ENCODE data around the gene RAB42.
"Not testable (repeated sequence)": the region's sequence is repeated elsewhere in the genome, so short reads cannot be mapped to it uniquely, and the experiment has no call there.

The RAB42 gene

DNA sequence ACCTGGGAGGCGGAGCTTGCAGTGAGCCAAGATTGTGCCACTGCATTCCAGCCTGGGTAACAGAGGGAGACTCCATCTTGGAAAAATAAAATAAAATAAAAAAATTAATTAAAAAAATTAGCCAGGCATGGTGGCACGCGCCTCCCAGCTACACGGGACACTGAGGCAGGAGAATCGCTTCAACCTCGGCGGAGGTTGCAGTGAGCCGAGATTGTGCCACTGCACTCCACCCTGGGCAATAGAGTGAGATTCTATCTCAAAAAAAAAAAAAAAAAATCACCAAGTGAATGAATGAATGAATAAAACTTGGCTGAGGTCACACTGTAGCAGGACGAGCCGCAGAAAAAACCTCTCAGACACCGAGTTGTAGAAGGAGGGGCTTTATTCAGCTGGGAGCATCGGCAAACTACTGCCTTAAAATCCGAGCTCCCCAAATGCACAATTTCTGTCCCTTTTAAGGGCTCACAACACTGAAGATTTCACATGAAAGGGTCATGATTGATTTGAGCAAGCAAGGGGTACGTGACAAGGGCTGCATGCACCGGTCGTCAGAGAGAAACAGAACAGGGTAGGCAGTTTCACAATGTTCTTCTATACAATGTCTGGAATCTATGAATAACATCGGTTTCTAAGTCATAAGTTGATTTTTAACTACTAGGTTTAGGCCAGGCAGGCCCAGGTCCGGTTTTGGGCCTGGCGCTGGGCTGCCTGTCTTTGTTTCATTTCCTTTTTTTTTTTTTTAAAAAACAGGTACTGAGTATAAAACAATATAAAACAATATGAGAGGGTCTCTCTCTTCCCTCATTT lies 5.3 kb upstream of the RAB42 start:
- not testable (repeated sequence) for DNase-seq

DNA sequence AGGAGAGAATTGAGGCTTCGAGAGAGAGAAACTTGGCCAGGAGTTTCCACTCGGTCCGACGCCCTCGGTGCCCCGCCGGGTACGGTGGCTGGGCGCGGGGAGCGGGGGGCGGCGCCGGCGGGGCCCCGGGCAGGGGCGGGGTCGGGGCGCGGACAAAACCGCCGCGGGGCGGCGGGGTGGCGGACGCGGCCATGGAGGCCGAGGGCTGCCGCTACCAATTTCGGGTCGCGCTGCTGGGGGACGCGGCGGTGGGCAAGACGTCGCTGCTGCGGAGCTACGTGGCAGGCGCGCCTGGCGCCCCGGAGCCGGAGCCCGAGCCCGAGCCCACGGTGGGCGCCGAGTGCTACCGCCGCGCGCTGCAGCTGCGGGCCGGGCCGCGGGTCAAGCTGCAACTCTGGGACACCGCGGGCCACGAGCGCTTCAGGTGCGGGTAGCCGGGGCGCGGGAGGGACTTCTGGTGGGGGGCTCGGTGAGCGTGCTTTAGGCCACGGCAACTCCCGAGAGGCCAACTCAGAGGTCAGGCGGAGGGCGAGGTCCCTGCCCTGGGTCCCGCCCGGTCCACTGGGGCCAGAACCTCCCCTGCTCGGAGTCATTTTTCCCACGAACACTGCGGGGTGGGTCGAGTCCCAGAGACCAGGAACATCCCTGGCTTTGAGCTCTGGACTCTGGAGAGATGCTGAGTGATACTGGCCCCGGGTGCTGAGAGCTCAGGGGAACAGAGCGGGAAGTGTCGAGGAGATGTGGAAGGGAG lies 431 bp downstream of the RAB42 start:
- no peak for DNase-seq

DNA sequence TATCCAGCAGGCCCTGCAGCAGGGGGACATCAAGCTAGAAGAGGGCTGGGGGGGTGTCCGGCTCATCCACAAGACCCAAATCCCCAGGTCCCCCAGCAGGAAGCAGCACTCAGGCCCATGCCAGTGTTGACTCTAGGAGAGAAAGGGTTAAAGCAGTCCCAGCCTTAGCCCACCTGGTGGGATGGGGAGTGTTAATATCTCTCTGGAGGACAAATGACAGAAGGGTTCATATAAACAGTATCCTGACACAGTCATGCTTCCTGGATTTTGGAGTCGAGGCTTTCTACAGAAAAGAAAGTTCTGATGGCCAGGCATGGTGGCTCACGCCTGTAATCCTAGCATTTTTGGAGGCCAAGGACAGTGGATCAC lies 1.9 kb downstream of the RAB42 start:
- not testable (repeated sequence) for DNase-seq

GRCh38 chr1:28594686-28595411 lies 2.8 kb downstream of the RAB42 start:
- DNase-seq, result peak; percentile 61

- DNase-seq, result no peak
Measured at GRCh38 chr1:28595412-28596191, 3.5 kb downstream of the RAB42 start.

DNA sequence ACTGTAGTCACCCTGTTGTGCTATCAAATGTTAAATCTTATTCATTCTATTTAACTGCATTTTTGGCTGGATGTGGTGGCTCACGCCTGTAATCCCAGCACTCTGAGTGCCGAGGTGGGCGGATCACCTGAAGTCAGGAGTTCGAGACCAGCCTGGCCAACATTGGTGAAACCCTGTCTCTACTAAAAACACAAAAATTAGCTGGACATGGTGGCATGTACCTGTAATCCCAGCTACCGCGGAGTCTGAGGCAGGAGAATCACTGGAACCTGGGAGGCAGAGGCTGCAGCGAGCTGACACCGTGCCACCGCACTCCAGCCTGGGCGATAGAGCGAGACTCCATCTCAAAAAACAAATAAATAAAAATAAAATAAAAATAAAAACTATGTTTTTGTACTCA lies 4.2 kb downstream of the RAB42 start:
- not testable (repeated sequence) for DNase-seq

DNA sequence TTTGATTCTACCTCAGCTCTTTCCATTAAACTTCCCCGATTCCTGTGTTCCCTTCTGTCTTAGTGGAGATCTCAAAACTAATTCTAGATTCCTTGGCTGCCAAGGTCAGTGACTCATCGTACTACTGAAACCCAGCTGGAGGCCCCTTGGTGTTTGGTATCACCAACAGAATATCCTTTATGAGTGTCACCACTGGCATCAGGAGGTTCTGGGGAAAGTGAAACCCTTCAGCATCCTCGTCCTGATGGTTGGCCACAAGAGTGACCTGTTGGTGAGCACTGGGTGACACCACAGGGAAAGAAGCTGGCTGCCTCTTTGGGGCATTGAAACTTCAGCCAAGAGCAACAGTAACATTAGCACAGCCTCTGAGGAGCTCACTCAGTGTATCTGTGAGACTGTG lies 9.6 kb downstream of the RAB42 start:
- DNase-seq, result no peak

DNA sequence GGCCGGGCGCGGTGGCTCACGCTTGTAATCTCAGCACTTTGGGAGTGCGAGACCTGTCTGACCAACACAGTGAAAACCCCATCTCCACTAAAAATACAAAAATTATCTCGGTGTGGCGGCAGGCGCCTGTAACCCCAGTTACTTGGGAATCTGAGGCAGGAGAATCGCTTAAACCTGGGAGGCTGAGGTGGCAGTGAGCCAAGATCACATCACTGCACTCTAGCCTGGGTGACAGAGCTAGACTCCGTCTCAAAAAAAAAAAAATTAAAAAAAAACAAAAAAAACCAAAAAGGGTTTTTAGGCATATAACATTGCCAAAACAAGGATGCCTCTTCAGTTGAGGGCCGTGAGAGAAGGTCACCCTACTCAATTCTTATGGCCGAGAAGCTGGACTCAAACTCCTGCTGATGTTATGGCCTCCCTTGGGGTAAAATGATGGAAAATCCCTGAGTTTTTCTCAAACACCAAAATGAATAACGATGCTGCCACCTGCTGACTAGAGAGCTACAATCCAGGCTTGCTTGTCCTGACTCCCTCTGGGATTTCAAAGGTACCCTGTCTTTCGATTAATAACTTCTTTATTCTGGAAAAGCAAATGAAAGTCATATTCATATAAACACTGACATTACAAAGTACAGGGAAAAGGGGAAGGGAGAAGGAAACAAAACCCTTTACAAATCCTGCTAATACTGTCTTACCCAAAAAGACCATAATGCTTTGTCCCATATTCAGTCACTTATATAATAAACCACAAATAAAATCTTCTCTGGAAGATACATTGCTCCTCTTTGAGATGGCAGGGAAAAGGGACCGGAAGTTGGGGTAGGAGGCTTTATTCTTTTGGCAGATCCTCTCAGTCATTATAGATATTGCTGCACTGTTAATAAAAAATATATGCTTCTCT lies 10.7 kb downstream of the RAB42 start:
- peak; percentile 63 for DNase-seq

- DNase-seq, result no peak
Measured at GRCh38 chr1:28604411-28604810, 12.3 kb downstream of the RAB42 start.

DNA sequence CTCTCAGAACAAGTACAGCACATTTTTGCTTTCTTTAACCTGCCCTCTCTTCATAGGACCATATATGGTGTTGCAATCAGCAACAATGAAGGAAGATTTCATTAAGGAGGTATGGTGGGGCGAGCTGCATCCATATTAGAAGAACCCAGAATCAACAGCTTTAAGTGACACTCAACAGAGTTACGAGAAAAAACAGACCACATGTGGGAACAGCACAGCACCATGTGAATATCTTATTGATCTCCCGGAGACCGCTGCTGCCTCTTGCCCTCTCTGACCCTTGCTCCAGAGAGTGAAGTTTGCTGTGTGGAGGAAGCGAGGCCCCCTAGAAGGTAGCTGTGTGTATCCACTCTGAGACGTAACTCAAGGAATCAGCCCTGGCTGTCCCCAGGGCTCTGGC lies 12.9 kb downstream of the RAB42 start:
- DNase-seq, result no peak

- no peak for DNase-seq
Measured at GRCh38 chr1:28606771-28607170, 14.7 kb downstream of the RAB42 start.

DNA sequence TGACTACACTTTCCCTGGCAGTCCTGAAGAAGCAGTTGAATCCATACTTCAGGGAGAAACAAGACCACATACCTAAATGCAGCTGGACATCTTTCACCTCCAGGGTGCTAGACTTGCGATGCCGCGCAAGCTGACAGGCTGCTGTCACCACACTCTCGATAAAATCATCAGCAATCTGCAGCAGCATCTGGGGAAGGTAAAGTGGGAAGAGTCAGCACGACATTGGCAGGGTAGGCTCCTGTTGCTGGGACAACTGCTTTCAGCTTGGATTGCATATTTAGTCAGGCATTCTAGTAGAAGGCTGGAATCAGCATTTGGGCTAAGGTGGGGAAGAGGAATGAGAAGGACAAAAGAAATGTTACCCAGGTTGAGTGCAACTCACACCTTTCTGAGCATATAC lies 21.1 kb downstream of the RAB42 start:
- no peak for DNase-seq

GRCh38 chr1:28631713-28632112 lies 39.6 kb downstream of the RAB42 start:
- DNase-seq, result no peak

DNA sequence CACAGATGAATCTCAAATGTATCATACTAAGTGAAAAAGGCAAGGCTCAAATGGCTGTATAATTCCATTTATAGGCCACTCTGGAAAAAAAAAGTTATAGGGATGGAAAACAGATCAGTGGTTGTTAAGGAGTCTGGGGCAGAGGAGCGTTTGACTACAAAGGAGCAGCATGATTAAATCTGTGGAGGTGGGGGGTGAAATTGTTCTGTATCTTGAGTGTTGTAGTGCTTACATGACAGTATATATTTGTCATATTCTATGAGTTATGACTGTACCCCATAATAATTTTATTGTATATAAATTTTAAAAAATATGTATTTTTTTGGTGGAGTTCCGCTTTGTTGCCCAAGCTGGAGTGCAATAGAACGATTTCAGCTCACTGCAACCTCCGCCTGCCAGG lies 40.5 kb downstream of the RAB42 start:
- DNase-seq, result no peak

DNA sequence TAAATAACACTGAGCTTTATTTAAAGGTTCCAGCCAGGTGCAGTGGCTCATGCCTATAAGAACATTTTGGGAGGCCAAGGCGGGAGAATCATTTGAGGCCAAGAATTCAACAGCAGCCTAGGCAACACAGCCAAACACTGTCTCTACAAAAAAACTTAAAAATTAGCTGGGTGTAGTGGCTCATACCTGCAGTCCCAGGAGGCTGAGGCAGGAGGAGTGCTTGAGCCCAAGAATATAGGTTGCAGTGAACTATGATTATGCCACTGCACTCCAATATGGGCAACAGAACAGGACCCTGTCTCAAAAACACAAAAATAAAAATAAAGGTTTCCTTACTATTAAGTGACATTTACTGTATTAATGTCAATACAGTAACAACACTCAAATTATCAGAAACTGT lies 48.7 kb downstream of the RAB42 start:
- DNase-seq, result no peak

GRCh38 chr1:28642056-28642846 lies 50.2 kb downstream of the RAB42 start:
- no peak for DNase-seq

- peak; percentile 98 for DNase-seq
Measured at GRCh38 chr1:28642847-28643635, 51.0 kb downstream of the RAB42 start, which contains the start of gene TAF12. TSS of gene TAF12 (minus strand) at chr1:28643067. CDS start at chr1:28622081, 20,986 bp downstream.

- DNase-seq, result no peak
Measured at GRCh38 chr1:28644494-28644893, 52.4 kb downstream of the RAB42 start.

Data from NCI-H1092 treated with DMSO at 0.1 percent for 48 hours (cell line).